Panc1 (cell line): ENCODE results near the gene ADD1.

ENCODE experiments used
- CTCF ChIP-seq: fragments of 450-650 bp; IDR thresholded peaks from 2 replicates; pipeline ENCODE4 v1.5.1; 2017; ENCODE audit warnings: mild to moderate bottlenecking
- POLR2AphosphoS5 ChIP-seq: IDR thresholded peaks from 2 replicates; pipeline ENCODE4 v1.6.1; 2012; ENCODE audit warnings: mild to moderate bottlenecking, low read depth, low read length, moderate library complexity
- SIN3A ChIP-seq: IDR thresholded peaks from 2 replicates; pipeline ENCODE4 v1.6.1; 2012; ENCODE audit warnings: low read depth, mild to moderate bottlenecking, low read length, moderate library complexity, borderline replicate concordance; ENCODE audit not compliant: insufficient read depth
- TCF7L2 ChIP-seq: IDR thresholded peaks from 2 replicates; pipeline ENCODE4 v1.6.1; 2011; ENCODE audit warnings: mild to moderate bottlenecking, low read depth, low read length, inconsistent platforms
- TF ChIP-seq, protein P1 (sequence below), 2 experiments: IDR thresholded peaks; 2 replicates each; pipeline ENCODE4 v1.6.1; 2011 to 2012; ENCODE audit warnings: low read depth in 2 of 2, control low read depth in 1 of 2, low read length in 1 of 2, mild to moderate bottlenecking in 1 of 2, moderate library complexity in 1 of 2; ENCODE audit not compliant: insufficient read depth in 1 of 2

- TF ChIP-seq, protein P1, sequence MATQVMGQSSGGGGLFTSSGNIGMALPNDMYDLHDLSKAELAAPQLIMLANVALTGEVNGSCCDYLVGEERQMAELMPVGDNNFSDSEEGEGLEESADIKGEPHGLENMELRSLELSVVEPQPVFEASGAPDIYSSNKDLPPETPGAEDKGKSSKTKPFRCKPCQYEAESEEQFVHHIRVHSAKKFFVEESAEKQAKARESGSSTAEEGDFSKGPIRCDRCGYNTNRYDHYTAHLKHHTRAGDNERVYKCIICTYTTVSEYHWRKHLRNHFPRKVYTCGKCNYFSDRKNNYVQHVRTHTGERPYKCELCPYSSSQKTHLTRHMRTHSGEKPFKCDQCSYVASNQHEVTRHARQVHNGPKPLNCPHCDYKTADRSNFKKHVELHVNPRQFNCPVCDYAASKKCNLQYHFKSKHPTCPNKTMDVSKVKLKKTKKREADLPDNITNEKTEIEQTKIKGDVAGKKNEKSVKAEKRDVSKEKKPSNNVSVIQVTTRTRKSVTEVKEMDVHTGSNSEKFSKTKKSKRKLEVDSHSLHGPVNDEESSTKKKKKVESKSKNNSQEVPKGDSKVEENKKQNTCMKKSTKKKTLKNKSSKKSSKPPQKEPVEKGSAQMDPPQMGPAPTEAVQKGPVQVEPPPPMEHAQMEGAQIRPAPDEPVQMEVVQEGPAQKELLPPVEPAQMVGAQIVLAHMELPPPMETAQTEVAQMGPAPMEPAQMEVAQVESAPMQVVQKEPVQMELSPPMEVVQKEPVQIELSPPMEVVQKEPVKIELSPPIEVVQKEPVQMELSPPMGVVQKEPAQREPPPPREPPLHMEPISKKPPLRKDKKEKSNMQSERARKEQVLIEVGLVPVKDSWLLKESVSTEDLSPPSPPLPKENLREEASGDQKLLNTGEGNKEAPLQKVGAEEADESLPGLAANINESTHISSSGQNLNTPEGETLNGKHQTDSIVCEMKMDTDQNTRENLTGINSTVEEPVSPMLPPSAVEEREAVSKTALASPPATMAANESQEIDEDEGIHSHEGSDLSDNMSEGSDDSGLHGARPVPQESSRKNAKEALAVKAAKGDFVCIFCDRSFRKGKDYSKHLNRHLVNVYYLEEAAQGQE (IDR thresholded peaks at IDR 0.05; ENCODE audit: insufficient read depth in 1 of 2, low read depth in 2 of 2, low read length in 1 of 2), result no peak
- TF ChIP-seq CTCF, result no peak
- no peak for TF ChIP-seq SIN3A
- no peak for TF ChIP-seq POLR2AphosphoS5
- no peak for TF ChIP-seq TCF7L2
Measured at GRCh38 chr4:2923141-2923551, 79.5 kb downstream of the ADD1 start.
